Suprapubic skin (tissue), 4 donors: Measurements from ENCODE around the gene DENND2A. TPM values are rescaled to one million over a fixed set of nuclear protein-coding genes. Genes with fewer than 3 reads are reported as not detected.
"Not testable (repeated sequence)": the region's sequence is repeated elsewhere in the genome, so short reads cannot be mapped to it uniquely, and the experiment has no call there.

ENCODE experiments used
- DNase-seq, 2 donors: peaks; one replicate each; pipeline ENCODE4 v3.0.0-alpha.2; 2019; ENCODE audit warnings: low spot score in 2 of 2
- H3K27ac ChIP-seq: fragments of 200-600 bp; sonication (generic); one replicate; pipeline ENCODE4 v1.5.1; 2019
- H3K27me3 ChIP-seq: fragments of 200-600 bp; sonication (generic); one replicate; pipeline ENCODE4 v1.5.1; 2019
- H3K36me3 ChIP-seq: fragments of 200-600 bp; sonication (generic); one replicate; pipeline ENCODE4 v1.5.1; 2019
- H3K4me1 ChIP-seq: fragments of 200-600 bp; sonication (generic); one replicate; pipeline ENCODE4 v1.5.1; 2019
- H3K4me3 ChIP-seq: fragments of 200-600 bp; sonication (generic); one replicate; pipeline ENCODE4 v1.5.1; 2019; ENCODE audit warnings: mild to moderate bottlenecking
- H3K9me3 ChIP-seq: fragments of 200-600 bp; sonication (generic); one replicate; pipeline ENCODE4 v1.5.1; 2019
- EP300 ChIP-seq: sonication (generic); formaldehyde crosslinking; IDR thresholded peaks from one replicate; pipeline ENCODE4 v1.6.1; 2017; ENCODE audit warnings: antibody characterized with exemption
- POLR2A ChIP-seq, 2 donors: fragments of 450-650 bp; IDR thresholded peaks; one replicate each; pipeline ENCODE4 v1.6.1; 2017; ENCODE audit warnings: antibody characterized with exemption in 2 of 2, mild to moderate bottlenecking in 2 of 2, moderate library complexity in 2 of 2
- POLR2AphosphoS5 ChIP-seq, 3 donors: sonication (generic); formaldehyde crosslinking; IDR thresholded peaks; one replicate each; pipeline ENCODE4 v1.6.1; 2017; ENCODE audit warnings: antibody characterized with exemption in 3 of 3
- WGBS: methylation state at CpG from one replicate; pipeline ENCODE4 v1.1.5; 2018; 5-methylcytosine and 5-hydroxymethylcytosine counted together
- total RNA-seq, 4 donors: library from RNA; depleted of rRNA; stranded (reverse); fragments of >200 nt; gene quantifications; one replicate each; pipeline ENCODE4 v1.1.0, GENCODE V29; 2016
- TF ChIP-seq, protein P1 (sequence below), 2 donors: fragments of 200-600 bp in 1 of 2; fragments of 450-650 bp in 1 of 2; sonication (generic) in 1 of 2; IDR thresholded peaks; one replicate each; pipeline ENCODE4 v1.5.1; 2016 to 2019; ENCODE audit warnings: antibody characterized with exemption in 2 of 2, mild to moderate bottlenecking in 1 of 2, moderate library complexity in 1 of 2

DENND2A gene
- total RNA-seq, 4 donors from 2014 or later: 0.99 to 5.1 (median 2.2) TPM

DNA sequence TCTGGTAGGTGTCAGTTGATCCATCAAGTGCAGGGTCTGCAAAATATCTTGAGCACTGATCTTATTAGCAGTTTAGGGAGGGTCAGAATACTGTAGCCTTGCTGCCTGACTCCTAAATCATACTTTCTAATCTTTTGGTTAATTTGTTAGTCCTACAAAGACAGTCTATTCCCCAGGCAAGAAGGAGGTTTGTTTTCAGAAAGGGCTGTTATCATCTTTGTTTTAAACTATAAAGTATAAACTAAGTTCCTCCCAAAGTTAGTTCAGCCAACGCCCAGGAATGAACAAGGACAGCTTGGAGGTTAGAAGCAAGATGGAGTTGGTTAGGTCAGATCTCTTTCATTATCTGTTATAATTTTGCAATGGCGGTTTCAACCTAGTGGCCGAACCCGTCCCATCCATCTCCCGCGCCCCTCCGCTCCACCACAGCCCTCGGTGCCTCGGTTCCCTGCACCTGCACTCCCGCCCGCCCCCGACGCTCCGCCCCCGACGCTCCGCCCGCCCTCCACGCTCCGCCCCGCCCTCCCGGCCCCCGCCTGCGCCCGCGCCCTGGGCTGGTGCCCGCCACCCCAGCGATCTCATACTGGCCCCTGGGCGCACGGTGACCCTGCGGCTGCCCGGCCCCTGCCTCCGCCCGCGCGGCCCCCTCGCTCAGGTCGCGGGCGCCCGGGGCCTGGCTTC, 31.9 kb upstream of the DENND2A start, which contains the start of gene ADCK2:
Gene ADCK2 (plus strand): TSS at position 564 of the 681 bp plus-strand sequence. CDS start 386 bp downstream, outside the sequence.
- Histone ChIP-seq H3K4me3 (peak within 1 kb of the TSS; percentile 93), H3K27me3 (no peaks in the 10 kb centered on the region), H3K27ac (peak within 1 kb of the TSS; percentile 94), H3K4me1 (peaks cover 27% of the 10 kb centered on the region), H3K9me3 (no peaks in the 10 kb centered on the region), H3K36me3 (peaks cover under 1% of the 10 kb centered on the region)
- TF ChIP-seq POLR2A (IDR thresholded peaks at IDR 0.05) (no peak), EP300 (no peak), POLR2AphosphoS5 (IDR thresholded peaks at IDR 0.05) (no peak)
- TF ChIP-seq, protein P1, sequence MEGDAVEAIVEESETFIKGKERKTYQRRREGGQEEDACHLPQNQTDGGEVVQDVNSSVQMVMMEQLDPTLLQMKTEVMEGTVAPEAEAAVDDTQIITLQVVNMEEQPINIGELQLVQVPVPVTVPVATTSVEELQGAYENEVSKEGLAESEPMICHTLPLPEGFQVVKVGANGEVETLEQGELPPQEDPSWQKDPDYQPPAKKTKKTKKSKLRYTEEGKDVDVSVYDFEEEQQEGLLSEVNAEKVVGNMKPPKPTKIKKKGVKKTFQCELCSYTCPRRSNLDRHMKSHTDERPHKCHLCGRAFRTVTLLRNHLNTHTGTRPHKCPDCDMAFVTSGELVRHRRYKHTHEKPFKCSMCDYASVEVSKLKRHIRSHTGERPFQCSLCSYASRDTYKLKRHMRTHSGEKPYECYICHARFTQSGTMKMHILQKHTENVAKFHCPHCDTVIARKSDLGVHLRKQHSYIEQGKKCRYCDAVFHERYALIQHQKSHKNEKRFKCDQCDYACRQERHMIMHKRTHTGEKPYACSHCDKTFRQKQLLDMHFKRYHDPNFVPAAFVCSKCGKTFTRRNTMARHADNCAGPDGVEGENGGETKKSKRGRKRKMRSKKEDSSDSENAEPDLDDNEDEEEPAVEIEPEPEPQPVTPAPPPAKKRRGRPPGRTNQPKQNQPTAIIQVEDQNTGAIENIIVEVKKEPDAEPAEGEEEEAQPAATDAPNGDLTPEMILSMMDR (IDR thresholded peaks at IDR 0.05): no peak
- WGBS: 3% methylated on average over 10 of the region's 41 CpGs
- peak in 1 of 2 donors; percentile 75 for DNase-seq

DNA sequence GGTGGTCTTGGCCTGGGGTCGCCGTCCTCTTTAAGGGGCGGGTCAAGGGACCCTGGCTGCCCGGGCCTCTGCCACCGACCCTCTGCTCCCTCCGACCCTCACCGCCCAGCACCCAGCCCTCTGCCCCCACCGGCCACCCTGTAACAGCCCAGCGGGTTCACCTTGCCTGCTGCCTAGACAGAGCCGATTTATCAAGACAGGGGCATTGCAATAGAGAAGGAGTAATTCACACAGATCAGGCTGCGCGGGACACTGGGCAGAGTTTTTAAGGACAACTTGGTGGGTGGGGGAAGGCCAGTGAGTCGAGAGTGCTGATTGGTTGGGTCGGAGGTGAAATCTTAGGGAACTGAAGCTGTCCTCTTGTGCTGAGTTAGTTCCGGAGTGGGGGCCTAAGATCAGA, 31.4 kb upstream of the DENND2A start:
- WGBS: 76% methylated on average over 15 of the region's 15 CpGs
- H3K27ac ChIP-seq: no peak overlapping the region
- H3K4me3 ChIP-seq: no peak overlapping the region
- no peaks in the 10 kb centered on the region for H3K9me3 ChIP-seq
- peak in 1 of 2 donors; percentile 55 for DNase-seq
- no peak for TF ChIP-seq POLR2A (IDR thresholded peaks at IDR 0.05)
- no peak for TF ChIP-seq EP300
- TF ChIP-seq, protein P1 (IDR thresholded peaks at IDR 0.05): no peak
- TF ChIP-seq POLR2AphosphoS5 (IDR thresholded peaks at IDR 0.05): no peak
- no peaks in the 10 kb centered on the region for H3K27me3 ChIP-seq
- no peaks in the 10 kb centered on the region for H3K36me3 ChIP-seq
- peaks cover 27% of the 10 kb centered on the region for H3K4me1 ChIP-seq

DNA sequence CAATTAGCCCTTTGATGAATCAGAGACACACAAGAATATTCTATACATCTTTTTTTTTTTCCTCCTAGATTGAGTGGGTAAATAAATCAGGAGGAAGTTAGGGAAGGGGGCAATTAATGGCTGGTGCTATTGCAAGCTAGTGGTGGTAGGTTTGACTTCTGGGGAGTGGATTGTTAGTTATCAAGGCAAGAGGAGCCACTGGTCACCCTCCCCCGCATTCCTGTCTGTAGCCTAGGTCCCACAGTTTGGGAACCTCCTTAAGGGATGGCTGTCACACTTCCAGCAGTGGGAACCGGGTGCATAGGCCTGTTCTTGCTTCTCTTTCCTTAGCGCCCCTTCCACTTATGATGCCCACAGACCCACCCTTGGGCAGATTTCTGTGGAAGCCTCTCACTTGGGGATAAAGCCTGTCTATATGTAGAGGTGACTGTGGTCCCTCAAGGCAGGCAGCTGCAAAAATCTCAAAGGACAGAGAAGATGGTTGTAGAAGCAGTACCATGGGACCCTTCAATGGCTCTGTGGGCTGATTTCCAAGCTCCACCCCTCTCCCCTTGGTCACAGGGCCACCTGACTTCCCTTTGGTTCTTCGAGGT, 29.8 kb upstream of the DENND2A start:
- no peaks in the 10 kb centered on the region for H3K9me3 ChIP-seq
- H3K36me3 ChIP-seq: no peaks in the 10 kb centered on the region
- TF ChIP-seq EP300: no peak
- TF ChIP-seq POLR2A (IDR thresholded peaks at IDR 0.05): no peak
- no peak for TF ChIP-seq POLR2AphosphoS5 (IDR thresholded peaks at IDR 0.05)
- TF ChIP-seq, protein P1 (IDR thresholded peaks at IDR 0.05): no peak
- H3K4me3 ChIP-seq: no peak overlapping the region
- DNase-seq: peak in 1 of 2 donors; percentile 21
- no peak overlapping the region for H3K27ac ChIP-seq
- H3K4me1 ChIP-seq: peaks cover 23% of the 10 kb centered on the region
- no peaks in the 10 kb centered on the region for H3K27me3 ChIP-seq
- WGBS: 60% methylated on average over 4 of the region's 4 CpGs

DNA sequence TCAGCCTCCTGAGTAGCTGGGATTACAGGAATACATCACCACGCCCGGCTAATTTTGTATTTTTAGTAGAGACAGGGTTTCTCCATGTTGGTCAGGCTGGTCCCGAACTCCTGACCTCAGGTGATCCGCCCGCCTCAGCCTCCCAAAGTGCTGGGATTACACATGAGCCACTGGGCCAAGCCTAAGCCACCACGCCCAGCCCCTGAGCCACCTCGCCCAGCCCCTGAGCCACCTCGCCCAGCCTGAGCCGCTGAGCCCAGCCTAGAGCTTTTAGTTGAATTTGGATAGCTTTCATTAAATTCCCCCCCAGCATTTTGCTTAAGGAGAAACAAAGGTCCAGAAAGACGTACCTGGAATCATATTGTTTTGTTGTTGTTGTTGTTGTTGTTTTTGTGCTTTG, 29.2 kb upstream of the DENND2A start:
- H3K4me1 ChIP-seq: peaks cover 18% of the 10 kb centered on the region
- H3K9me3 ChIP-seq, H3K27ac ChIP-seq, H3K4me3 ChIP-seq, H3K27me3 ChIP-seq, H3K36me3 ChIP-seq: not testable (repeated sequence)
- DNase-seq: peak in 1 of 2 donors; percentile 24
- WGBS: 65% methylated on average over 10 of the region's 10 CpGs

DNA sequence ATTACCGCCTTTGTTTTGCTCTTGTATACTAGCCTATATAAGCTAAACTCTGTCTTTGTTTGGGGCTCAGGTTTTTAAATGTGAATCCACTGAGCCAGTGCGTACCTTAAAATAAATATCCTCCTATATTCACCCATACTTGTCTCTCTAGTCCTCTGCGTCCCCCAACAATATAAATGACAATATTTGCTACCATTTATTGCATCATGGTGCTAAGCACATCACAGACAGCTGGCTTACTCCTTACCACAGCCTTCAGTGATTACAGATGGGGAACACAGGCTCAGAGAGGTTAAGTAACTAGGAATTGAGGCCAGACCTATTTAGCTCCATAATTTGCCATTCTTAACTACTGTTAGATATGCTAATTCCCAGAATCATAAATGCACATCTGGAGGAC, 28.7 kb upstream of the DENND2A start:
- Histone ChIP-seq H3K4me1 (peaks cover 13% of the 10 kb centered on the region), H3K36me3 (no peaks in the 10 kb centered on the region), H3K4me3 (no peak overlapping the region), H3K27me3 (no peaks in the 10 kb centered on the region), H3K27ac (no peak overlapping the region), H3K9me3 (no peaks in the 10 kb centered on the region)
- no peak for TF ChIP-seq POLR2A (IDR thresholded peaks at IDR 0.05)
- no peak for TF ChIP-seq EP300
- no peak for TF ChIP-seq POLR2AphosphoS5 (IDR thresholded peaks at IDR 0.05)
- TF ChIP-seq, protein P1 (IDR thresholded peaks at IDR 0.05): no peak
- no peak for DNase-seq
- WGBS: 91% methylated on average over 3 of the region's 3 CpGs
